Ovary (tissue), 3 donors: ENCODE data around the gene MORN1.

Source experiments
- CTCF ChIP-seq, 3 donors: fragments of 450-650 bp in 2 of 3; fragments of 200-600 bp in 1 of 3; IDR thresholded peaks; one replicate each; pipeline versions ENCODE4 v1.5.1 to v1.8.0; 2016 to 2022; ENCODE audit warnings: antibody characterized with exemption in 3 of 3, mild to moderate bottlenecking in 1 of 3
- EP300 ChIP-seq: sonication (generic); formaldehyde crosslinking; IDR thresholded peaks from one replicate; pipeline ENCODE4 v1.6.1; 2017; ENCODE audit warnings: antibody characterized with exemption
- POLR2A ChIP-seq: fragments of 450-650 bp; IDR thresholded peaks from one replicate; pipeline ENCODE4 v1.6.1; 2017; ENCODE audit warnings: antibody characterized with exemption, mild to moderate bottlenecking, moderate library complexity
- donor health status: DM: no; HTN: no; CAD: no.

GRCh38 chr1:2295526-2295925 lies 95.8 kb downstream of the MORN1 start:
- TF ChIP-seq CTCF (IDR thresholded peaks at IDR 0.05) (no peak), EP300 (no peak), POLR2A (no peak)
